NCI-H69 (cell line): ENCODE results near the gene KLHL14.
"Not testable (repeated sequence)": the region's sequence is repeated elsewhere in the genome, so short reads cannot be mapped to it uniquely, and the experiment has no call there.

Experiments
- DNase-seq: peaks from one replicate; lab custom pipeline; 2025; lab: John Stamatoyannopoulos, UW

KLHL14 gene, protein sequence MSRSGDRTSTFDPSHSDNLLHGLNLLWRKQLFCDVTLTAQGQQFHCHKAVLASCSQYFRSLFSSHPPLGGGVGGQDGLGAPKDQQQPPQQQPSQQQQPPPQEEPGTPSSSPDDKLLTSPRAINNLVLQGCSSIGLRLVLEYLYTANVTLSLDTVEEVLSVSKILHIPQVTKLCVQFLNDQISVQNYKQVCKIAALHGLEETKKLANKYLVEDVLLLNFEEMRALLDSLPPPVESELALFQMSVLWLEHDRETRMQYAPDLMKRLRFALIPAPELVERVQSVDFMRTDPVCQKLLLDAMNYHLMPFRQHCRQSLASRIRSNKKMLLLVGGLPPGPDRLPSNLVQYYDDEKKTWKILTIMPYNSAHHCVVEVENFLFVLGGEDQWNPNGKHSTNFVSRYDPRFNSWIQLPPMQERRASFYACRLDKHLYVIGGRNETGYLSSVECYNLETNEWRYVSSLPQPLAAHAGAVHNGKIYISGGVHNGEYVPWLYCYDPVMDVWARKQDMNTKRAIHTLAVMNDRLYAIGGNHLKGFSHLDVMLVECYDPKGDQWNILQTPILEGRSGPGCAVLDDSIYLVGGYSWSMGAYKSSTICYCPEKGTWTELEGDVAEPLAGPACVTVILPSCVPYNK

DNA sequence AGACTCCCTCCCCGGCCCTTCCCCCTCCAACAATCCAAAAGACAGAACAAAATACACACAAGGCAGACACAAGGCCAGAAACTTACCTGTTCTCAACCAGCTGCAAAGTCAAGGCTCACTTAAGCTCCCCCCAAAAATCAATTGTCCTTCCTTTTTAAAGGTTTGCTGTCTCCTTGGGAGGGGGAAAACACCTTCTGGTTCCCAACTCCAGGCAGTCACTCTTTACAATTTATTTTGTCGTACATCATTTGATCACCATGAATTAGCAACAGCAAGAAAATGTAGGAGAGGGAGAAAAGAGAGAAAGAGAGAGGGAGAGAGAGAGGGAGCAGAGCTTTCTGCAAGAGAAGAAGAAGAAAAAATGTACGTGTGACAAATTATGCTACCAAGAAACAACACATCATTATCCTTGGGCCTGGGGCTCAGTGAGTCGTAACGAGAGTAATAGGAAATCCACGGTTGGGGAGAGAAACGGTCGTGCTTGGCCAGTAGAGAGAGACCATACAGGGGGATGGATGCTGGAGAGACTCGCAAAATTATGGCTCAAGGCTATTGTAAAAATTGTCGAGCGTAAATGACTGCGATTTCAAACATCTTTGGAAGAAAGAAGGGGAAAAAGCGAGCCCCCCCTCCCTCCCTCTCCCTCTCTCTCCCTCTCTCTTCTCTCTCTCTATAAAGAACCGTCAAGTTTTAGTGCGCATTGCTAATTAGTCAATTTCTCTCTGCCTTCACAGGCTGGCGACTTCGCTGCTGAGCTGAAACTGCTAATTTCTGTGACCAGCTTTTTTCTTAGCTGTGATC is at the start of gene KLHL14:
KLHL14 (minus strand) TSS at position 443 of the 801 bp plus-strand sequence. CDS start 2,432 bp downstream, outside the sequence.
- peak; percentile 94 for DNase-seq

DNA sequence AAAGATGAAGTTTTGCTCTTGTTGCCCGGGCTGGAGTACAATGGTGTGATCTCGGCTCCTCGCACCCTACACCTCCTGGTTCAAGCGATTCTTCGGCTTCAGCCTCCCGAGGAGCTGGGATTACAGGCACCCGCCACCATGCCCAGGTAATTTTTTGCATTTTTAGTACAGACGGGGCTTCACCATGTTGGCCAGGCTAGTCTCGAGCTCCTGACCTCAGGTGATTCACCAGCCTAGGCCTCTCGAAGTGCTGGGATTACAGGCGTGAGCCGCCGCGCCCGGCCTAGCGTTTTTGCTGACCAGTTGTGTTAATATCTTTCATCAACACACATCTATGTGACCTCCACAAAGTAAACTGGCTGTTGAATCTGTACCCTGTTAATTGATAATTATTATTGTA is 49.4 kb upstream of the KLHL14 start:
- DNase-seq = no peak

DNA sequence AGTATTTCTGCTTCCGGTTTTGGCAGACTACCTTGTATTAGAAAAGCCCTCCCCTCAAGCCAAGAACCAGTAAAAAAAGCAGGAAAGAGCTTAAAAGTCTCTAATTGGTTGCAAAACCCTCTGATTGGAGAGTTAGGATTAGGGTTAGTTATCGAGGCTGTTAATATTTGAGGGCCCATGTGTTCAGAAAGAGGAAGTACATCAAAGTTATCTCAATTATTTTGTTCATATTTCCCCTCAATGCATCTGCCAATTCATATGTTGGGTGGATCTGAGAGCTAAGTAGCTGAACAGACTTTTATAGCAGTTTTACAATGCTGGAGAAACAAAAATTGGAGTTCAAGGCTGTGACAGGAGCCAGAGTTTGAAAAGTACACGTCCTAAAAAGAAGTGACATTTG is 43.1 kb upstream of the KLHL14 start:
- DNase-seq = no peak

DNA sequence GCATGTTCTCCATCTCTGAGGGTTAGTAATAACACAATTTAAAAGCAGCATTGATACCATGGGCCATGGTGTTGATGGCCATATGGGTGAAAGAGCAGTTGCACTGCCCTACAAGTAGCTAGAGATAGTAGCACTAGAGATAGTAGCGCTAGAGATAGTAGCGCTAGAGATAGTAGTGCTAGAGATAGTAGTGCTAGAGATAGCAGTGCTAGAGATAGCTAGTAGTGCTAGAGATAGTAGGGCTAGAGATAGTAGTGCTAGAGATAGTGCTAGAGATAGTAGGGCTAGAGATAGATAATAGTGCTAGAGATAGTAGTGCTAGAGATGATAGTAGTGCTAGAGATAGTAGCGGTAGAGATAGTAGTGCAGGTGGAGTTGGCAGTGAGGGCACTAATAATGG is 39.5 kb upstream of the KLHL14 start:
- no peak for DNase-seq

DNA sequence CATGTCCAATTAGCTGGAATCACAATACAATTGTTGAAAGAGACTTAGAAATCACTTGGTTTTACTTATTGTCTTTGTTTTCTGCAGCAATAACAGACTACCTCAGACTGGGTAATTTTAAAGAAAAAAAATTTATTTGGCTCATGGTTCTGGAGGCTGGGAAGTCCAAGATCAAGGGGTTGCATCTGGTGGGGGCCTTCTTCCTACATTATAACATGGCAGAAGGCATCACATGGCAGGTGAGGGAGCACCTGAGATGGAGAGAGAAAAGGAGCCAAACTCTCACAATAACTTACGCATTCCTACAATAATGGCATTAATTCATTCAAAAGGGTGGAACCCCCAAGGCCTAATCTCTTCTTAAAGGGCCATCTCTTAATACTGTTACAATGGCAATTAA is 37.5 kb upstream of the KLHL14 start:
- no peak for DNase-seq

DNA sequence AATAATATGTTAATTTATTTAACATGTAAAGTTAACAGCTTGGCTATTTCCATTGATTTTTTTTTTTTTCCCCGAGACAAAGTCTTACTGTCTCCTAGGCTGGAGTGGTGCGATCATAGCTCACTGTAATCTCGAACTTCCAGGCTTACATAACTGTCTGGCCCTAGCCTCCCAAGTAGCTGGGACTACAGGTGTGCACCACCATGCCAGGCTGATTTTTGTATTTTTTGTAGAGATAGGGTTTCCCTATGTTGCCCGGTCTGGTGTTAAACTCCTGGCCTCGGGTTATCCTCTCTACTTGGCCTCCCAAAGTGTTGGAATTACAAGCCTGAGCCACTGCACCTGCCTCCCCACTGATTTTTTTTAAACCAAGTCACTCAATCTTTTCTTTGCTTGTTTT is 32.5 kb upstream of the KLHL14 start:
- no peak for DNase-seq

DNA sequence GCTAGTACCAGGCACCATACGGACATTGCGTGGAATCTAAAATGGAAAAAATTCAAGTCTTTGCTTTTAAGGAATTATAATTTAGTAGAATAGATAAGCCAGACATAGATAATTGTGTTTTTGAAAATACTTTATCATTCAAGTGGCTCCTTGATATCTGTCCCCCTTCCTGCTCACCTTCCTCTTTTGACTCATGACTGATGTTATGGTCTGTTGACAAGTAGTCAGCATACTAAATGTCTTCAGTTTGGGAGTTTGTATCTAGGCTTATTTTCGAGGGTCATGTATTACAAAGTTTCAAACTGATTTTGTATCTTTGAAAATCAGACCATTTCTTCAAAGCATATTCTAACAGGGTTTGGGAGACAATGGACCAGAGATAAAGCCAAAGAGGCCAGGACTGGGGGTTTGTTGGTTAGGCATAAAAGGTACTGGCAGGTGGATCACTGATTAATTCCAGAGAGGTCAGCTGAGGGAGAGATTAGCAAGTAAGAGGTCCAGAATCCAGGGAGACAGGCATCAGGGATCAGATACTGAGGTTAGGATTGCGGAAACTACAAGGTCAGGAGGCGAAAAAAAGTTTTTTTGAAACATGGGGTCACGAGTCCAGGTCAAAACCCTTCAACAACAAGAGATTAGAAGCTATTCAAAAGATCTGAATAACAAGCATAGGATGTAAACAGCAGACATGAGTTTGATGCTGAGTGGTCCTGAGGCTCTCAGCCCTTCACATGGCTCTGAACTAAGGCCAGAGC is 31.5 kb upstream of the KLHL14 start:
- peak; percentile 69 for DNase-seq

DNA sequence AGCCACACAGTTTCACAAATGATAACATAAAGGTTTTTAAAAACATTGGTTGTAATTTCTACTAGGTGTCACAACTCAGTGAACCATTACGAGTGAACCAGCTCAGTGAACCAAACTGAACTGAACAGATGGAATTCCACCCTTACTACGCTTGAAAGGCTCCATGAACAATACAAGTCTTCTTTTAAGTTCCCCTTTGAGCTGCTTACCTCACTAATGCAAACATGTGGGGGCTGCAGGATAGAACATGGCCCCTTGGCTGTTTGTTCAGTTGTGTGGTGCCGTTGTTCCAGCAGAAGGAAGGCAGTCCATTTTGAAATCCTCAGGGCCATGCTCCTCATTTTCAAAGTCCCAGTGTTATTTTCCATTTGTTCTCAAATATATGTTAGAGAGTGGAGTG is 30.7 kb upstream of the KLHL14 start:
- DNase-seq = peak; percentile 99

DNA sequence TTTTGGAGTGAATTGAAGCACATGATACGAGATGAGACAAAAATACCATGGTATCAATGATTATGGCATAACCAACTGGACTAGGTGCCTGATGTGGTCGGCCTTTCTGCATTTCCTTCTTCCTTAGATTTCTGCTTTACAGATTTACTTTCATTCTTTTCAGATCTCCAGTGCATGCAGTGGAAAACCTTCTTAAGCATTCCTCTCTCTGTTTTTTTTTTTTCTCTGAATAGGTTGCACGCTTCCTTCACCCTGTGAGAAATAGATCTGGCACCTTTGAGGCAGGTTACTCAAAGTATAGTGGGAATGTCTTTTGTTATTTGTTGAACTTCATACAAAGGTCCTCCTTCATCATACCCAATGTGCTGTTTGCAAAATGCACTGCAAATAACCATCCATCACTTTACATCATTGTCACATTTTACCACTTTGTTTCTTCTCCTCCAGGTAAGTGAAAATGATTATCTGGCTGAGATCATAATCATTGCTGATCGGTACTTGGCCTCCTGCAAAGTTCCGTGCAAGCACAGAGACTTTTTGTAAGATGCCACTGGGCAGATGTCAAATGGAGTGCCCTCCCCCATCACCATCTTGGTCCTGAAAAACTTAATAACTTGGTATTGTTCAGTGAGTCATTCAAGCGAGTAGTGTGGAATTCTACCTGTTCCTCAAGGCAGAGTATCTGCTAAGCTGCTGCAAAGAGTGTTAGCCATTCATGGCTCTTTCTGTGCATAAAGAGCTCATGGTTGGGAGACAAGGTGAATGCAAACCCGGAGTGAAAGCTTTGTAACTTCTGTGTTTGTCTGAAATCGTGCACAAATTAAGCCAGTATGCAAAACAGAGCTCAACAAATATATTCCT is 30.0 kb upstream of the KLHL14 start:
- peak; percentile 96 for DNase-seq

DNA sequence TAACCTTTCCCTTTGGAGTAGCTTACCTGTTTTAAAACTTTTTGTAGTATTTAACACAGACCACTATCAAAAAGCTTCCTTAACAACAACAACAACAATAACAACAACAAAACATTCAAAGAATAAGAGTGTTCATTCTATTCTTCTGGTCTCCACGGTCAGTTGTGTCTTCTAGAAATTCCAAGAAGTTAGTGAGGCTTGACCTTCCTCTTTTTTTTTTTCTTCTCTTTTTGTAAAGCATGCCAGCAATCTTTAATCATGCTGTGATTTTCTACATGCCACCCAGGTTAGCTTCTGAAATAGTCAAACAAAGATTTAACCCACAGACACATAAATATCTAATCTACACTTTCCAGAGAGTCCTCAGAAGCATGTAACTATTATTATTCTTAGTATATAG is 28.4 kb upstream of the KLHL14 start:
- peak; percentile 41 for DNase-seq

DNA sequence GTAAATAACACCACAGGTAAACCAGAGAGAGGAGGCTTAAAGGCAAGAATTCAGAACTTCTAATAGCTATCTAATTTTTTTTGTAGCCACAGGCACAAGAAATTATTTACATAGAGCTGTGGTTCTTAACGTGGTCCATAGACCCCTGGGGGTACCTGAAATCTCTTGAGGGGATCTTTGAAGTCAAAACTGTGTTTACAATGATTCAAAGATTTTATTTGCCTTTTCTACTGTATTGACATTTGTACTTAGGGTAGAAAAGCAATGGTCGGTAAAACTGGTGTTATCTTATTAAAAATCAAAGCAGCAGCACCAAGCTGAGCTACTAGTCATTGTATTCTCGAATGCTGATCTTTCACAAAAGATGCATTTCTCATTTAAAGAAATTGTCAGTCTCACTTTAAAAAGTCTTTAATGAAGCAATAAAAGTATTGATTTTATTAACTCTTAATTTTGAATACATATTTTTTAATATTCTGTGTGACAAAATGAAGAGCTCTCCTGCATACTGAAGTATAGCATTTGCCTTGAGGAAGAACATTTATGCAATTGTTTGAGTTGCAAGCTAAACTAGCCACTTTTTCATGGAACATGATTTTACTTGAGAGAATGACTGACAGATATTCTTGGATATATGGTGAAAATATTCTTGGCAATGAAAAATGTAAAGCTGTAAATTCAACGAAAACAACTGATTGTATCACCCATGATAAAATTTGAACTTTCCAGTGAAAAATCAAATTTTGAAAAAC is 25.6 kb upstream of the KLHL14 start:
- no peak for DNase-seq

DNA sequence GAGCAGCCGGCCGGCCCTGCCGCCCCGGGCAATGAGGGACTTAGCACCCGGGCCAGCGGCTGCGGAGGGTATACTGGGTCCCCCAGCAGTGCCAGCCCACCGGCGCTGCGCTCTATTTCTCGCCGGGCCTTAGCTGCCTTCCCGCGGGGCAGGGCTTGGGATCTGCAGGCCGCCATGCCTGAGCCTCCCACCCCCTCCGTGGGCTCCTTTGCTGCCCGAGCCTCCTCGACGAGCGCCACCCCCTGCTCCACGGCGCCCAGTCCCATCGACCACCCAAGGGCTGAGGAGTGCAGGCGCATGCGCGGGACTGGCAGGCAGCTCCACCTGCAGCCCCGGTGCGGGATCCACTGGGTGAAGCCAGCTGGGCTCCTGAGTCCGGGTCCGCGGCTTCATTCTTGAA is 21.8 kb upstream of the KLHL14 start:
- DNase-seq = not testable (repeated sequence)

DNA sequence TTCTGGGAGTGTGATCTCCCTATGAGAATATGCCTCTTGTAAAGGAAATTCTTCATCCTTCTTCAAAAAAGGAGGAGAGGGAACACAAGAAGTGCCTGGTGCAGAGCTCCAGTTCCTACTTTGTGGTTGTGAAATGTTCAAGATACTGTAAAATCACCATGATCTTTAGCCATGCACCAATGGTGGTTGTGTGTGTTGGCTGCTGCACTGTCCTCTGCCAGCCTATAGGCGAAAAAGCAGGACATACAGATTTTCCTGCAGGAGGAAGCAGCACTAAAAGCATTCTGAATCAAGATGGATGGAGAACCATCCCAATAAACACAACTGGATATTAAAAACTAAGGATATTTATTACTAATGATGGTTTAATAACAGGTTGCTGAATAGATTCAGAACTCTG is 6.2 kb upstream of the KLHL14 start:
- DNase-seq = peak; percentile 53

DNA sequence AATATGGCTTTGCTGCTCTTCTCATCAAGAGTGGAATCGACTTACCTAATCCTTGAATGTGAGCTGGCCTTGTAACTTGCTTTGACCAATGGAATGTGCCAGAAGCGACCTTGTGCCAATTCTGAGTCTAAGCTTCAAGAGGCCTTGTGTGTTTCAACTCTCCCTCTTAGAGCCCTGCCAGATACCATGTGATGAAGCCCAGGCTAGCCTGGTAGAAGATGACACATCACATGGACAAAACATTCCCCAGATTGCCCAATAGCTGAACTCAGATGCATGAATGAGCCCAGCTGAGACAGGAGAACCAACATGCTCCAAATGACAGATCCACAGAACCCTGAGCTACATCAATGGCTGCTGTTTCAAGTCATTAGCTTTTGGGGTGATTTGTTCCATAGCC is 4.2 kb upstream of the KLHL14 start:
- DNase-seq = peak; percentile 40

DNA sequence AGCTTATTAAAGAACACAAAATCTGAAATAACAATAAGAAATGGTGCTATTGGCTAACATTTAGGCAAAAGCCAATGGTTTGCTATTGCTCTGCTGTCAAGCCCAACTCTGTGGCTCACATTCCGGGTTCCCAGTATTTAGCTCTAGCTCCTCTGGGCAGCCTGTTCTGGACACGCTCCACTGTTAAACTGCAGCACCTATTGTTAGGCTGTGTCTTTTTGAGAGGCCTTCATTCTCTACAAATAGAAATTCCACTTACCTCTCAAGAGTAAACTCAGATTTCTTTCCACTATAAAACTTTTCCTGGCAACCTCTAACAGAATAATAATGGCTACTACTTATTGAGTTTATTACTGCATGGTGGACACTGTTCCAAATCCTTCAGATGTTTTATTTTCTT is 3.7 kb upstream of the KLHL14 start:
- peak; percentile 59 for DNase-seq

DNA sequence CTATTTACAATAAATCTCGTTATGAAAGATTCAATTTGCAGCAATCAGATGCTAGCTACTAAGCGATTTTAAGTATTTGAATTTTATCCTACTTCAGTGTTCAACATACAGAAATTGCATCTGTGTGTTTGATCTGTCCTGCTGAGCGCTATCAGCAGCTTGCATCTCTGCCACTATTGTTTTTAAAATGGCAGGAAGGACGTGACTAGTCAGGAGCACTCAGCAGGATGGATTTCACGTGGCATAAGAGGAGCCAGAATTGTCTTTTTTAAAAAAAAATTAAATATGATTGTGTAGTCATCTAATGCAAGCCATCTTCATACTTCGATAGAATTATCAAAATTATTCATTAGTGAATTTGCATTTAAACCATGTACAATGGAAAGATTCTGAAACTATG is 2.8 kb upstream of the KLHL14 start:
- peak; percentile 94 for DNase-seq

DNA sequence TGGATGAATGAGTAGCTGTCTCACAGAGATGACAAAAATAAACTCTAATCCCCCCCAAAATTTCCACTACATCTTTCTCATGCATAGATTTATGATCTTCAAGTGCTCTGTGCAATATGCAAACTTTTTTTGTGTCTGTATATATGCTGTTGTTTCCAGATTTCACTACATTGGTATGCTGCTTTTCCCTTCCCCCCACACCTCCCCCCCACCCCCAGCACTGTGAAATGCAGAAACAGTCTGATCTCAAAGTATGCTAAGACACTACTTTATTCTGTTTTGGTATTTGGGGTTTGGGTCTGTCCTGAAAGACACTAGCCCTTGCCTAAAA is 524 bp upstream of the KLHL14 start:
- DNase-seq = no peak

DNA sequence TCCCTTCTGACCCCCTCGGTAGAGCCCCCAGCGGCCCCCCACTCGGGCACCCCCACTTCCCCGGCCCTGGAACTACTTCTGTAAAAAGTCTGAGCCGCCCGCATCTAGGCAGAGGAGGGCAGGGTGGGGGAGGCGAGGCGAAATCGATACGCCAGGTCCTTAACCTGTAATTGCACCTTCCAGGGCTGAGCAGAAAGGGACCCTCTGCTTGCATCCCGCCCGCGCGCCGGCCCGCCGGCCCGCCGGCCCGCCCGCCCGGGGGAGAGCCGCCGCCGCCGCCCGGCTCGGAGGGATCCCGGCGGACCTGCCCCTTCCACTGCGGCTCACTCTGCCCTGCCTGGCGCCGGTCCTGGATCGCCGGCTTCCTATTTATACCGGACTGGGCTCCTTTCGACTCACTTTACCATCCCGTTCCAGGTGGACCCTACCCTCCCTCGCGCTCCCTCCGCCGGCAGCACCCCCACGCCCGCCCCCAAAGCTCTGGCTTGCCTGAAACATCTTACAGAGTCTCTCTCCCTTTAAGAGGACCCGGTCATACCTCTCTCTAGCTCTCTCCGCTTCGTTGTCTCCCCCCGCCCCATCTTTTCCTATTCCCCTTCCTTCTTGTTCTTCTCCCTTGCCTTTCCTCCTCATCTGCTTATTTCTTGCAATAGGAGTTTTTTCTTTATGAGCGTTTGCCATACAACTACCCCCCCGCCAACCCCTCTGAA is 797 bp downstream of the KLHL14 start:
- peak; percentile 96 for DNase-seq

DNA sequence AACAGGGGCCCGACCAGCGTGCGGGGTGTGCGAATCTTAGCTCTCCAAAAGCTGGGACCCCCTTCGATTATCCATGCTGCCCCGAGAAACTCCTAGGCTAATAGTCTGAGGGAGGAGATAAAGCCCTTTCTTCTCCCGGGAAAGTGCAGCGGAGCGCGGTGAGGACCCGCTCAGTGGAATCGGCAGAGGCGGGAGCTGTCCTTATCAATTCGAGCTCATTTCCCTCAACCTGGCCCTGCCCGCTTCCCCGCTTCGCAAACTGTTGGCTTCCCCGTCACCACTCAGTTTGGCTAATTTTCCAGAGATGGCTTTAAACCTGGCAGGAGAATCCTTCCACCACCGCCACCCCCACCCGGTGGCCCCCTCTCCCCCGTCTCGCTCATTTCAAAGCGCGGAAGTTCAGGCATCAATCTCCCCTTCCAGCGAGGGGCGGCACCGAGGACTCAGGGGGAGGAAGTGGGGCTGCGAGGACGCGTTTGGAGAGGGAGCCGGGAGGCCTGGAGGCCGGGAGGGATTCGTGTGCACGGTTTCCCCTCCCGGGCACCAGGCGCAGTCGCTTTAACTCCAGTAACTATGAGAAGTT is 1.6 kb downstream of the KLHL14 start:
- peak; percentile 93 for DNase-seq
